GM18499 (cell line): Measurements from ENCODE around the gene ZDHHC11B.

Experiments used
- ATAC-seq: cut with Tn5 transposase; IDR thresholded peaks from one replicate; pipeline ENCODE4 v1.9.1; 2021; ENCODE audit warnings: moderate number of reproducible peaks; ENCODE audit not compliant: insufficient read depth, unreplicated experiment

The ZDHHC11B gene

GRCh38 chr5:677131-678101 is 107.1 kb downstream of the ZDHHC11B start:
- ATAC-seq: no peak

DNA sequence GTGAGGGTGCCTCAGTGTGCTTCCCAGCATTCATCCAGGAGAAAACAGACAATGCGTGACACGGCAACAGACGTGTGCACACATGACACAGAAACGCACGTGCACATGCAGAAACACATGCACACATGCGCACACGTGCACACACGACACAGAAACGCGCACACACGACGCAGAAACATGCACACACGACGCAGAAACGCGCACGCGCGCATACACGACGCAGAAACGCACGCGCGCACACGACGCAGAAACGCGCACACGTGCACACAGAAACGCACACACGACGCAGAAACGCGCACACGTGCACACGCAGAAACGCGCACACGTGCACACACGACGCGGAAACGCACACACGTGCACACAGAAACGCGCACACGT is 107.8 kb downstream of the ZDHHC11B start:
- ATAC-seq: no peak

- no peak for ATAC-seq
These were observed 108.4 kb downstream of the ZDHHC11B start for GRCh38 chr5:675871-676698.

DNA sequence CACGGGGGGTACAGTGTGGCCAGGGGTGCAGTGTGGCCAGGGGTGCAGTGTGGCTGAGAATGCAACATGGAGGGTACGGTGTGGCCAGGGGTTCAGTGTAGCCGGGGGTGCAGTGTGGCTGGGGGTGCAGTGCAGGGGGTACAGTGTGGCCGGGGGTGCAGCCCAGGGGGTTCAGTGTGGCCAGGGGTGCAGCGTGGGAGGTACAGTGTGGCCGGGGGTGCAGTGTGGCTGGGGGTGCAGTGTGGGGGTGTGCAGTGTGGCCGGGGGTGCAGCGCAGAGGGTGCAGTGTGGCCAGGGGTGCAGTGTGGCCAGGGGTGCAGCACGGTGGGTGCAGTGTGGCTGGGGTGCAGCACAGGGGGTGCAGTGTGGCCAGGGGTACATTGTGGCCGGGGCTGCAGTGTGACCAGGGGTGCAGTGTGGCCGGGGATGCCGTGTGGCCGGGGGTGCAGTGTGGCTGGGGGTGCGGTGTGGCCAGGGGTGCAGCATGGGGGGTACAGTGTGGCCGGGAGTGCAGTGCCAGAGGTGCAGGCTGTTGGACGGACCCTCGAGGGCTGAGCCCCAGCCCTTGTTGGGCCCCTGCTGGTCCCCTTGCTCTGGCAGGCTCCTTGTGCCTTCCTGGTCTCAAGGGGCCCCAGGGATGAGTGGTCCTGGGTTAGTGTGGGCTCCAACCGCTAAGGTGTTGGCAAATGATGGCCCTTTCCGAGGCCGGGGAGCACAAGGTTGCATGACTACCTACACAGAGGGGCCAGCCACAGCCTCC is 109.2 kb downstream of the ZDHHC11B start:
- no peak for ATAC-seq

- ATAC-seq: no peak
These were observed 109.9 kb downstream of the ZDHHC11B start for GRCh38 chr5:674630-675011.

DNA sequence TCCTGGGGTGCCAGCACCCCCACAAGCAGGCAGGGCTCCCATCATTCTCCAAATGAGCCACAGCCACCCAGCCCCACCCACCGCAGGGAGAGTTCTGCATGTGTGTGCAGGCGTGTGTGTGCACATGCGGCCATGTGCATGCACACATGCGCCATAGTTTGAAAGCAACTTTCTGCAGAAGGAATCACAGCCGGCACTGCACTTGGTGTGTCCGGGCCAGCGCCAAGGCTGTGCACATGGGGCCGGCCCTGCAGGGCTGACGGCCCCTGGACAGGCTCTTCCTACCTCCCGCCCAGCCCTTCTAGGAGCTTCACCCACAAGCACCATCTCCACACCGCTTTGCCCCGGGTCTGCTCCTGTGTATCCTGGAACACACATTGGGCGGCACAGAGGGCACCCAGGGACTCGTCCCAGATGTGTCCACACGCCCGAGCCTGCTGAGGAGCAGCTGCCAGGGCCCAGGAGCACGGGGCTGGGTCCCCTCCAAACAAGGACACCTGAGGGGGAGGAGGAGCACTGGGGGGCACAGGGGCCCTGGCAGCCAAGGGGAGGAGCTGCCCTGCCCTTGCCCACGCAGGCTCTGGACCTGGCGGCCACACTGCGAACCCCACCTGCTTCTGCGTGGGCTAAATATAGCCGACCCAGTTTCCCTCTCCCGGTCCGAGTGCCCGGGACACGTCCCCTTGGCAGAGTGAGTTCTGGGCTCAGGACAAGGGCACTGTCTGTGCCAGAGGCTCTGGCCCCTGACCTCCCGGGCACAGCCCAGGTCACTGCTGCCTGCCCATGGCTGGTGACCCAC is 110.5 kb downstream of the ZDHHC11B start:
- ATAC-seq: no peak

DNA sequence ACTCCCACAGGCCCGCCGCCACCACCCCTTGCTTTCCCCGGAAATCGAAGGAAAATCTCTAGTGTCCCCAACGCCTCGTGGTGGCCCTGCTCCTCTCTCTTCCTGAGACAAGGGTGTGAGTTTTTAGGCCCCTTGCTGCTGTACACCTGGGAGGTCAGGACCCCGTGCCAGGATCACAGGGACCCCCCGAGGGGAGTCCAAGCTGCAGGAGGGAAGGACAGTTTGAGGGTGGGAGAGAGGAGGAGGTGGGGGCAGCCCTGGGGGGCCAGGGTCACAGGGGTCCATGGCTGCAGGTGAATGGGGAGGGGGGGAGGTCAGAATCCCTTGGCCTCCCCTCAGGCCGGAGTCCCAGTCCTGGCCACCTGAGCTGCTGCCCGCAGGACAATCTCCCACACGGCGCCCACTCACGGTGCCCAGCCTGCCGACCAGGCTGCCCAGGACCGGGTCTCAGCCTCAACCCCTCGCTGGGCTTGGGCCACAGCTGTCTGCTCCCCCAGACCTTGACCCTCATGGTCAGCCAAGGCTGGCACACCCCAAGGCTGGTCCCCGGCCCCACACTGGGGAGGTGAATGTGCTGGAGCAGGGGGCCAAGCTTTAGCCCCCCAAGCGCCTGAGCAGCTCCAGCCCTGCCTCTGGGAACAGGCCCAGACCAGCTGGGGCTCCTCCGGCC is 111.2 kb downstream of the ZDHHC11B start:
- no peak for ATAC-seq

GRCh38 chr5:672329-673160 is 112.0 kb downstream of the ZDHHC11B start:
- ATAC-seq: no peak

DNA sequence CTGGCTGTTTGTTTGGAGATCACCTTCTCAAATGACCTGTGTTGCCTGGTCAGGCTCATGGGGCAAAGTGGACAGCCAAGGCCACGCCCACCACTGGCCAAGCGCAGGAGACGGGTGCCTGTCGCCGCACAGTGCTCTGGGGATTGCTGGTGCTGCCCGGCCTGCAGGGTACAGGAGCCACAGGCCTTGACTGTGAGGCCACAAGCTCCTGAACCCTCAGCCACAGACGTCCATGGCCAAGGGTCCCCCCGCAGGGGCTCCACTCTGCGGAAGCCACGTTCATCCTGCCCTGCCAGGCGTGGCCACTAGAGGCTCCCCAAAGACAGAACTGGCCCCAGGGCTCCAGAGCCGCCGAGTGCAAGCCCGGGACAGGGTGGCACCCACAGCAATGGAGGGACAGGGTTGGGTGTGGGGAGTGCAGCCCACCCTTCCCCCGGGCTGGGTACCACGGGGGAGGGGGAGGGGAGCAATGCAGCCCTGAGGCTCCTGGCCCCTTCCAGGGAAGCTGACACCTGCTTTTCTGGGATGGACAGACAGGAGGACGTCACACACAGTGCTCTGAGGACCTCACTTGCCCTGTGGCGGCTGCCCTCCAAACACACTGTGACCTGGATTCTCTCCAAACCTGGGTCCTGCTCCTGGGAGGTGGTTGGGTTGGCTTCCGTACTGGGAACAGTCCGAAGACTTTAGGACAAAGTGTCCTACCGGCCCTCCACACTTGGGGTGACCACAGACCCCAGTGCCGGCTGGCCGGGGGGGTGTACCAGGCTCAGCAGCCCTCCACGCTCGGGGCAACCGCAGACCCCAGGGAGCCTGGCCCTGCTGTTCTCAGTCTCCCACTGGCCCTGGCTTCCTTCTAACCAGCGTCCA is 112.8 kb downstream of the ZDHHC11B start:
- no peak for ATAC-seq

GRCh38 chr5:670396-671270 is 113.9 kb downstream of the ZDHHC11B start:
- ATAC-seq: no peak

GRCh38 chr5:669842-670395 is 114.6 kb downstream of the ZDHHC11B start:
- ATAC-seq: no peak

DNA sequence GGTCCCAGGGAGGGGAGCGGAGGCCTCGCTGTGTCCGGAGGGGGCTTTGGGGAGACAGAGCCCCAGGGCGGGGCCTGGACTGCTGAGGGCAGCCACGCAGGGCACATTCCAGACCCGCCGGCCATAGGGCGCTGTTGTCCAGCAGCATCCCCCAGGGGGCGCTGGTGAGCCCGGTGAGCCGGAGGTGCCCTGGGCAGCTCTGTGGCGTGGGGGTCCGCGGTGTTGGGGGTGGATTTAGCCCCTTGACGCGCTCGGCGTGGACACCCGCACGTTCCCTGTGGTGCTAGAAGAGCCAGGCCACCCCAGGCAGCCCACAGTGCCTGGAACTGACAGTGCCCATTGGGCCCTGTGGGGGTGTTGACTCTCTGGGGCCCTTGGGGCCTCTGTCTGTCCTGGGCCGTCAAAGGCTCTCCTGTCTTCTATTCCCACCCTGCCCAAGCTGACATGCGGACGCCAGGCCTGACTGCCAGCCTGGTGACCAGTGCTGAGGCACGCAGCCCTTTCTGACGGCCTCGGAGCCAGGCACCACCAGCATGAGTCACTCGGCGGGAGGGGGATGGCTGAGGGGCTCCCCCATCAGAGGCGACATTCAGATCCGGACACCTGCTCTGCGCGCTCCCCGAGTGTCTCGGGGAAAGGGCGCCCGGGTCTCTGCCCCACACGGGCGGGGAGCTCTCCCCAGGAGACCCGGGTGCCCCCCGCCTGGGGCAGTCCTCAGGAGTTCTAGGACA is 115.3 kb downstream of the ZDHHC11B start:
- no peak for ATAC-seq

DNA sequence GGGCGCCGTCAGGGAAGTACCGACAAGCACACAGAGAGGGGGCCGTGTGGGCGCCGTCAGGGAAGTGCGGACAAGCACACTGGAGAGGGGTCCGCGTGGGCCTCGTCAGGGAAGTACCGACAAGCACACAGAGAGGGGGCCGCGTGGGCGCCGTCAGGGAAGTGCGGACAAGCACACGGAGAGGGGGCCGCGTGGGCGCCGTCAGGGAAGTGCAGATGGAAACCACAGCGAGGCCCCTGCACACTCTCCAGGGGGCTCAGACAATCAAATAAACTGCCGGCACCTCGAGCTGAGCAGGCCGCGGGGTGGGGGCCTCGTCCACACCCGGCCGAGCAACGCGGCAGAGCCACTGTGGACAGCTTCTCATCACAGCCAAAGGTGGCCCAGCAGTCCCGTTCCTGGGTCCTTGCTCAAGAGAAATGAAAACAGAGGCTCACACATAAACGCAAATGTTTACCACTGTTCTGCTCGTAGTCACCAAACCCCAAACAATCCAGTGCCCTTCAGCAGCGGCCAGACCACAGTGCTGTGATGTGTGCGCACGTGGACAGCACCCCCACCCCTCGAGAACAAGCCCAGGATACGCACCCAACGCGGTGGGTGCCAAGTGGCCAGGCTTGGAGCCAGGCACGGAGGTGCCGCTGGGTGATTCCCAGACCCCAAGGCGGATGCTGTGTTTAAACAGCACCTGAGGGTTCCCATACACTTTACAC is 116.1 kb downstream of the ZDHHC11B start:
- no peak for ATAC-seq

- ATAC-seq: no peak
These were observed 117.6 kb downstream of the ZDHHC11B start for GRCh38 chr5:666816-667498.
